ENCODE data around the gene ZBTB38. TPM values are rescaled to one million over a fixed set of nuclear protein-coding genes. Genes with fewer than 3 reads are reported as not detected.

ZBTB38 gene
- total RNA-seq, 1 donor: 181 TPM

DNA sequence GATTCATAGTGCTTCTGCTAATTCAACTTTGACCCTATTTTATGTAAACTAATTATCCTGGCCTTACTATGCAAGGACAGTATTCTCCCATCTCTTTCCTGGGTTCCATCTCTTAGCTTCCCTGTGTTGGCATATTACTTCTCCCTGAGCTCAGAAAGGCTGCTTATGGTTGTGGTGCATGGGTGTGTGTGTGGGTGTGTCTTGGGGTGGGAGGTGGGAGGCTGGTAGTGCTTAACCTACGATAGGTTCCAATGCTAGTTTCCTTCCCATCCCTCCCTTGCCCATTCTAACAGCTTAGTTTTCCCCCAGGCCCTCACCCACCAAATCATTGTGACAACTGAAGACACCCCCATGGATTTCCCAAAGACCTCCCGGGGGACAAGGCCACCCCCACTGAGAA lies 22.8 kb upstream of the ZBTB38 start:
- H3K4me1 ChIP-seq (ENCODE audit: insufficient read depth, low read length): peaks cover 29% of the 10 kb centered on the region
- H3K4me3 ChIP-seq (ENCODE audit: insufficient read depth, low read length): no peak overlapping the region
- no peaks in the 10 kb centered on the region for H4K20me1 ChIP-seq (ENCODE audit: insufficient read depth, low read length)
- no peak overlapping the region for H2AFZ ChIP-seq (ENCODE audit: low read length)
- H3K27me3 ChIP-seq (ENCODE audit: insufficient read depth, low read length): no peaks in the 10 kb centered on the region
- TF ChIP-seq, protein P1, sequence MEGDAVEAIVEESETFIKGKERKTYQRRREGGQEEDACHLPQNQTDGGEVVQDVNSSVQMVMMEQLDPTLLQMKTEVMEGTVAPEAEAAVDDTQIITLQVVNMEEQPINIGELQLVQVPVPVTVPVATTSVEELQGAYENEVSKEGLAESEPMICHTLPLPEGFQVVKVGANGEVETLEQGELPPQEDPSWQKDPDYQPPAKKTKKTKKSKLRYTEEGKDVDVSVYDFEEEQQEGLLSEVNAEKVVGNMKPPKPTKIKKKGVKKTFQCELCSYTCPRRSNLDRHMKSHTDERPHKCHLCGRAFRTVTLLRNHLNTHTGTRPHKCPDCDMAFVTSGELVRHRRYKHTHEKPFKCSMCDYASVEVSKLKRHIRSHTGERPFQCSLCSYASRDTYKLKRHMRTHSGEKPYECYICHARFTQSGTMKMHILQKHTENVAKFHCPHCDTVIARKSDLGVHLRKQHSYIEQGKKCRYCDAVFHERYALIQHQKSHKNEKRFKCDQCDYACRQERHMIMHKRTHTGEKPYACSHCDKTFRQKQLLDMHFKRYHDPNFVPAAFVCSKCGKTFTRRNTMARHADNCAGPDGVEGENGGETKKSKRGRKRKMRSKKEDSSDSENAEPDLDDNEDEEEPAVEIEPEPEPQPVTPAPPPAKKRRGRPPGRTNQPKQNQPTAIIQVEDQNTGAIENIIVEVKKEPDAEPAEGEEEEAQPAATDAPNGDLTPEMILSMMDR (IDR thresholded peaks at IDR 0.05; ENCODE audit: extremely low read depth, low read depth, low read length): no peak
- DNase-seq (ENCODE audit: insufficient read length, low spot score, missing footprints): no peak
- H3K79me2 ChIP-seq (ENCODE audit: insufficient read depth, low read length): no peaks in the 10 kb centered on the region
- H3K27ac ChIP-seq (ENCODE audit: low read depth, low read length): peak overlapping the region; percentile 63
- H3K9me3 ChIP-seq (ENCODE audit: low read depth, low read length): no peaks in the 10 kb centered on the region
- no peaks in the 10 kb centered on the region for H3K36me3 ChIP-seq (ENCODE audit: insufficient read depth, low read length)
- H3K4me2 ChIP-seq (ENCODE audit: insufficient read depth, low read length): no peak overlapping the region

- Histone ChIP-seq H2AFZ (ENCODE audit: low read length) (no peak overlapping the region), H3K79me2 (ENCODE audit: insufficient read depth, low read length) (no peaks in the 10 kb centered on the region), H3K27ac (ENCODE audit: low read depth, low read length) (peak overlapping the region; percentile 63), H3K4me2 (ENCODE audit: insufficient read depth, low read length) (no peak overlapping the region), H3K4me3 (ENCODE audit: insufficient read depth, low read length) (no peak overlapping the region), H3K36me3 (ENCODE audit: insufficient read depth, low read length) (no peaks in the 10 kb centered on the region), H3K9me3 (ENCODE audit: low read depth, low read length) (no peaks in the 10 kb centered on the region), H4K20me1 (ENCODE audit: insufficient read depth, low read length) (no peaks in the 10 kb centered on the region), H3K4me1 (ENCODE audit: insufficient read depth, low read length) (peaks cover 29% of the 10 kb centered on the region), H3K27me3 (ENCODE audit: insufficient read depth, low read length) (no peaks in the 10 kb centered on the region)
- peak; percentile 56 for DNase-seq (ENCODE audit: insufficient read length, low spot score, missing footprints)
- TF ChIP-seq, protein P1 (IDR thresholded peaks at IDR 0.05; ENCODE audit: extremely low read depth, low read depth, low read length): no peak
These were observed 22.3 kb upstream of the ZBTB38 start for GRCh38 chr3:141346007-141346406.

DNA sequence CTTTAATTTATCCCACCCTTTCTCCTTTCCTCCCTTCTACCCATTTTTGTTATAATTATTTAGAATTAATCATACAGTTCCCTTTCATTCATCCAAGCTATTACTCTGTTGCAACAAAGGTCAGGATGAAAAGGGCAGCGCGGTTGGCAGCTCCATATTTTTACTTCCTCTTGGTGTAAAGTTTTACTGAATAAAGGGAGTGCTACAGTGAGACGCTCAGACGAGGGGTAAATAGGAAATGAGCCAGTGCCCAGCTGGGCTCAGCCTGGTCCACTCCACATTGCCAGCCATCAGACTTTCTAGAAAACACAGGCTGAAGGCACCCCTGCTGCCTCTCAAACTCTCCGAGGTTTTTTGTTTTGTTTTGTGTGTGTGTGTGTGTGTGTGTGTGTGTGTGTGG lies 21.9 kb upstream of the ZBTB38 start:
- Histone ChIP-seq H4K20me1 (ENCODE audit: insufficient read depth, low read length) (no peaks in the 10 kb centered on the region), H3K4me2 (ENCODE audit: insufficient read depth, low read length) (peak overlapping the region; percentile 22), H3K9me3 (ENCODE audit: low read depth, low read length) (no peaks in the 10 kb centered on the region), H3K27me3 (ENCODE audit: insufficient read depth, low read length) (no peaks in the 10 kb centered on the region), H3K36me3 (ENCODE audit: insufficient read depth, low read length) (no peaks in the 10 kb centered on the region), H3K79me2 (ENCODE audit: insufficient read depth, low read length) (no peaks in the 10 kb centered on the region), H3K4me3 (ENCODE audit: insufficient read depth, low read length) (no peak overlapping the region), H2AFZ (ENCODE audit: low read length) (peak overlapping the region; percentile 83), H3K4me1 (ENCODE audit: insufficient read depth, low read length) (peaks cover 29% of the 10 kb centered on the region), H3K27ac (ENCODE audit: low read depth, low read length) (peak overlapping the region; percentile 63)
- DNase-seq (ENCODE audit: insufficient read length, low spot score, missing footprints): no peak
- TF ChIP-seq, protein P1 (IDR thresholded peaks at IDR 0.05; ENCODE audit: extremely low read depth, low read depth, low read length): no peak

DNA sequence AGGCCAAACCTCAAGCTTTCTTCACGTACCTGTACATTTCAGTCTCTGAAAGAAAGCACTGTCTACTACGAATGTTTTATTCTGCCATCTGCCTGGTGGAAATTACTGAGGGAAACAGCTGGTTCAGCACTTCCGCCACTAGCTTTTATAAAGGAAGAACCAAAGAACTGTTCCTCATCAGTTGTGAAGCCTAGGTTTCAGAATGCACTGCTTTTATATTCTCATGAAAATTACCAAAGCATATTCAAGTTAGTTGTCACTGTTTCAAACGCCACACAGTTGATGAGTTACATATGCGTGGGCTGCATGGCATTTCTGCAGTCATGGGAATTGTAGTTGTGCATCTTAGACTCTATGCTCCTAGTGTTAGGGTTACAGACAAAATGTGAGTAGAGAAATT lies 21.5 kb upstream of the ZBTB38 start:
- H3K4me2 ChIP-seq (ENCODE audit: insufficient read depth, low read length): peak overlapping the region; percentile 22
- H3K9me3 ChIP-seq (ENCODE audit: low read depth, low read length): no peaks in the 10 kb centered on the region
- no peaks in the 10 kb centered on the region for H3K79me2 ChIP-seq (ENCODE audit: insufficient read depth, low read length)
- TF ChIP-seq, protein P1 (IDR thresholded peaks at IDR 0.05; ENCODE audit: extremely low read depth, low read depth, low read length): no peak
- peaks cover 29% of the 10 kb centered on the region for H3K4me1 ChIP-seq (ENCODE audit: insufficient read depth, low read length)
- no peak for DNase-seq (ENCODE audit: insufficient read length, low spot score, missing footprints)
- H3K27me3 ChIP-seq (ENCODE audit: insufficient read depth, low read length): no peaks in the 10 kb centered on the region
- H3K36me3 ChIP-seq (ENCODE audit: insufficient read depth, low read length): no peaks in the 10 kb centered on the region
- no peaks in the 10 kb centered on the region for H4K20me1 ChIP-seq (ENCODE audit: insufficient read depth, low read length)
- peak overlapping the region; percentile 63 for H3K27ac ChIP-seq (ENCODE audit: low read depth, low read length)
- peak overlapping the region; percentile 83 for H2AFZ ChIP-seq (ENCODE audit: low read length)
- no peak overlapping the region for H3K4me3 ChIP-seq (ENCODE audit: insufficient read depth, low read length)
